GM18526 (cell line): ENCODE results near the gene SPATA33.

ENCODE experiments used
- POLR2A ChIP-seq: IDR thresholded peaks from 3 replicates; pipeline ENCODE4 v1.6.1; 2011; ENCODE audit not compliant: insufficient read length; ENCODE audit errors: extremely low read depth

SPATA33 gene

DNA sequence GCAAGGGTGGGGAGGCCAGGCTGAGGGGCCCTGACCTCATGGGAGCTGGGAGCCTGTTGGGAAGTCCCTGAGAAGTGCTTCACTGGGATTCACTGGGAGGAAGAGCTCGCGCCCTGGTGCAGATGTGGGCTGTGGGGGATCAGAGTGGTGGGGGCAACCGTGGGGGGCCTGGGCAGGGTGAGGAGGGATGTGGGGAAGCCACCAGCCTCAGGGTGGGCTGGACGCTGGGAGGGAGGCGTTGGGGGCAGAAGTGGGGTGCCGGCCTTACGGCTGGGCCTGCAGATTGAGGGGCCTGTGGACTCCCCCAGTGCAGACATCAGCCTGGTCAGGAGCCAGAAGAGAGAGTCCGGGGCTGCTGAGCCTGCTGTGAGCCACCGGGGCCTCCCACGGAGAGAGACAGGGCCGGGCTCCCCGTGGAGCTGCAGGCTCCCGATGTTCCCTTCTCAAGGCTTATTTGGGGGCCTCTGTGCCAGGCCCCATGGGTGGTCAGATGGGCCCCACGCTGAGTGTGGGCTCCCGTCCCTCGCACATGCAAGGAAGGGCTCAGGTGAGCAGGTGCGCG is 36.4 kb upstream of the SPATA33 start:
- TF ChIP-seq POLR2A = no peak

DNA sequence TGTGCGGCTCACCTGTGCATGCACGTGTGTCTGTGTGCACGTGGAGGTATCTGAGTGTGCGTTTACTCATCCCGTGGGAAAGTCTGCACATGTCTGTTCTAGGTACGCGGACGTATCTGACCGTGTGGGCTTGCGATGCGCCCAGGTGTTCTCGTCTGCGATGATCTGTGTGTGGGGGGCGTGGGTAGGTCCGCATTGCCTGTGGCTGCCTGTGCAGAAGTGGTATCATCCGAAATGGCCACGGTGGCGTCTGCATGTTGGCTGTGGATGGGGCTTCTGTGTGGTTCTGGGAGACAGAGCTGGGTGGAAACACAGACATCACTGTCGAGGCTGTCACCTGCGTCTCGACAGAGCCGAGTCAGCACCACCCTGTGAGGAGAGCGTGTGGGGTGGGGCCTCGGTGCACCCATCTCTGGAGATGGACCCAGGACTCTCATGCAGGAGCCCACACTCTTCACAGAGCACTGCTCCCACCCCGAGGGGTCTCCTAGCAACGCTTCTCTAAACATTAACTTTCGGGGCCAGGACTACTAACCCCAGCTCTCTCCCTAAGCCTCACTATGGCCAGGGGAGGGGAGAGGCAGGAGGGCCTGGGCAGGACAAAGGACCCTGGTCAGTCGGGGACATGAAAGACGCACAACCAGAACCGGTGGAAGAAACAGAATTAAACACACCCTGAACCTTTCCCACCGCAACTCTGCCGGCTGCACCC is 35.8 kb upstream of the SPATA33 start:
- TF ChIP-seq POLR2A = no peak

GRCh38 chr16:89623511-89624261 is 34.0 kb upstream of the SPATA33 start:
- TF ChIP-seq POLR2A = no peak

- TF ChIP-seq POLR2A = no peak
These were observed 32.6 kb upstream of the SPATA33 start for GRCh38 chr16:89624777-89625761.

DNA sequence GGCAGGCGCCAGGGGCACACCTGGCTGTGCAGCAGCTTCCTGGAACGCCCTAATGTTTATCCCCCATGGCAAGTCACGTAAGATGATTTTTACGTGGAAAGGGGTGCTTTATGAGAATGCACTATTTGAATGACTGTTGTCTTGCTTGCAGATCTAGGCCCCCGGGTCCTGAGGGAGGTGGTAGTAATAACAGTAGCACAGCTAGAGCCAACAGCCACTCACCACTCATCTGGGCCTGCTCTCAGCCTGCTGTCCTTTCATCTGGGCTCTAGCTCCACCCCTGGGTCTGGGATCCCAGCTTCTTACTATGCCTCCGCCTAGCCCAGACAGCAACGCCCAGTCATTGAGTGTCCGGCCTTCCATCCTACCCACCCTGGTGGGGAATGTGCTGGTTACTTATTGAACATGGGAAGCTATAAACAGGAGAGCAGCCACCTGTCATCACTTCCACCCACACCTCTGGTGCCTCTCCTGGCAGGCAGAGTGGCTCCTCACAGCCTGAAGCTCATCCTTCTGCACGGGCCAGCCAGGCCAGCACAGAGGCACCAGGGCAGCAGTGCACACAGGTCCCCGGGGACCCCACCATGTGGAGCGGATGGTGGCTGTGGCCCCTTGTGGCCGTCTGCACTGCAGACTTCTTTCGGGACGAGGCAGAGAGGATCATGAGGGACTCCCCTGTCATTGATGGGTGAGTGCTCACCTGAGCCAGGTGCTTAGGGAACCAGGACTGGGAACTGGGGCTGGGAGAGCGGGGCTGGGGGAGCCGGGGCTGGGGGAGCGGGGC is 27.6 kb upstream of the SPATA33 start:
- no peak for TF ChIP-seq POLR2A

- no peak for TF ChIP-seq POLR2A
These were observed 24.5 kb upstream of the SPATA33 start for GRCh38 chr16:89633064-89633631.

- TF ChIP-seq POLR2A = no peak
These were observed 21.0 kb upstream of the SPATA33 start for GRCh38 chr16:89636663-89637062.

DNA sequence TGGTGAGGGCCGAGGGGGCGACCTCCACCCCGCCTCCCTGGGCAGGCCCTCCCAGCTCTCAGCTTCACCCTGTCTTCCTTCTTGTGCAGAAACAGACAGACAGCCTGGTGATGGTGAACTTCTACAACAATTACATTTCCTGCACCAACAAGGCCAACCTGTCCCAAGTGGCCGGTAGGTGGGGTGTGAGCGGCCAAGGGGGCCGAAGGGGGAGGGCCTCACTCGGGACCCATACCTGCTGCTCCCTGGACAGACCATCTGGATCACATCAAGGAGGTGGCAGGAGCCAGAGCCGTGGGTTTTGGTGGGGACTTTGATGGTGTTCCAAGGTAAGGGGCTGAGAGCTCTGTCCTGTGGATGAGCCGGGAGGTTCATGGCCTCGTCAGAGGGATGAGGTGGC is 20.3 kb upstream of the SPATA33 start:
- no peak for TF ChIP-seq POLR2A

DNA sequence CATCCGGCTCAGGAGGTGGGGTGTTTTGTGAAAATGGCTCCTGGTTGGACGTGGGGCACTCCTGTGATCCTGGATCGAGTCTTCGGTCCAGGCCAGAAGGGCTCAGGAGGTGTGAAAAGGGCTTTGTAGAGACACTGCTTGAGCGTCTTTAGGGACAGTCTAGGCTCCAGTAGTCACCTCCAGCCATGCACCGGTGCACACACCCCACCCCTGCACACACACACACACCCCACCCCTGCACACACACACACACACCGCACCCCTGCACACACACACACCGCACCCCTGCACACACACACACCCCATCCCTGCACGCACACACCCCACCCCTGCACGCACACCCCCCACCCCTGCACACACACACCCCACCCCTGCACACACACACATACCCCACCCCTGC is 19.2 kb upstream of the SPATA33 start:
- no peak for TF ChIP-seq POLR2A

- TF ChIP-seq POLR2A = no peak
These were observed 18.3 kb upstream of the SPATA33 start for GRCh38 chr16:89639385-89639784.

DNA sequence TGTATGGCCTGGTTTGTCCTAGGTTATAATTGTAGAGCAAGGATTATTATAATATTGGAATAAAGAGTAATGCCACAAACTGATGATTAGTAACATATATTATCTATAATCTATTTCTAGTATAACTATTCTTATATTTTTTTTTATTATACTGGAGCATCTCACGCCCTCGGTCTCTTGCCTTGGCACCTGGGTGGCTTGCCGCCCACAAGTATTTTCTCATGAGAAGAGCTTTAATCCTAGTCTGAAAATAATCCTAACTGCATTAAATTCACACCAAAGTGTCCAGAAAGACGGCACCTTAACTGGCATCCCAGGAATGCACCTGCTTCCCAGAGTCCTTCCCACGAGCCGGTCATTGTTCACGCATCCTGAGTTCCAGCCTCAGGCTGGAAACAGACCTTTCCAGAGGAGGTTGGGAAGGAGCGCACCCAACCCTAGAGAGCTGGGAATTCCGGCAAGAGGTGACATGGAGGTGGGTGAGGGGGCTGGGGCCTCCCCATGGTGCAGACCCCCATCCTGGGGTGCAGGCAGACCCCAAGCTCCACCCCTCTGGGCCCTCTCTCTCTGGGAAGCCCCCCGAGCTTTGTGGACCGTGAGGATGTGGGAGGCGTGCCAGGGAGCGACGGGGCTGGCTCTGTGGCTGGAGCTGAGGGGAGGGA is 16.0 kb upstream of the SPATA33 start:
- TF ChIP-seq POLR2A = no peak

GRCh38 chr16:89642574-89642973 is 15.1 kb upstream of the SPATA33 start:
- no peak for TF ChIP-seq POLR2A

DNA sequence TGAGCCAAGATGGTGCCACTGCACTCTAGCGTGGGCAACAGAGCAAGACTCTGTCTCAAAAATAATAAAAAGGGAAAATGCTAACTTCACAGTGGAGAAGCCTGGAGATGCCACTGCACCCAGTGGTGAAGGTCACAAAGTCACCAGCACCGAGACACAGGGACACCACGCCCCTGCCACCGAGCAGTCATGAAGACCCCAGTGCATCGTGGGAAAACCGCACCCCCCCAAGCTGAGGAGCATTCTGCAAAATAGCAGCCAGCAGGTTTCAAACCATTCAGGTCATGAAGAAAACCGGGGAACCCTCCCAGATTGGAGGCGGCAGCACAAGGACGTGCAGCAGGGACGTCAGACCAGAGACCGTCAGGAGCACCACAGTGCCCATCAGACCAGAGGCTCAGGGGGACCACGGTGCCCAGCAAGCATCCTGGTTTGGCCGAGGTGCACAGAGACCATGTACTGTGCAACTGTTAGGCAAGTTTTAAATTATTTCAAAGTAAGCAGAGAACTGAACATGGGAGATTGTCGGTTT is 13.8 kb upstream of the SPATA33 start:
- TF ChIP-seq POLR2A = no peak
